Neuronal stem cell (in vitro differentiated cells): ENCODE data around the gene POLN.
A peak's percentile ranks its signal among the peaks of the same experiment; 100 is the strongest.

Experiments
- DNase-seq: peaks from one replicate; pipeline ENCODE4 v3.0.0-alpha.2; 2013; ENCODE audit warnings: low spot score
- H2AFZ ChIP-seq: one replicate; pipeline ENCODE4 v1.6.1; 2013; ENCODE audit warnings: mild to moderate bottlenecking, low read length, inconsistent platforms
- H2AK5ac ChIP-seq: 2 replicates; pipeline ENCODE4 v1.6.1; 2013; ENCODE audit warnings: low read depth, mild to moderate bottlenecking, inconsistent platforms, low read length, moderate library complexity, mixed read lengths
- H2BK120ac ChIP-seq: 2 replicates; pipeline ENCODE4 v1.6.1; 2013; ENCODE audit warnings: low read depth, mild to moderate bottlenecking, inconsistent platforms, low read length, moderate library complexity, mixed read lengths
- H2BK12ac ChIP-seq: one replicate; pipeline ENCODE4 v1.6.1; 2013; ENCODE audit warnings: low read length, inconsistent platforms
- H2BK15ac ChIP-seq: 2 replicates; pipeline ENCODE4 v1.6.1; 2013; ENCODE audit warnings: mild to moderate bottlenecking, low read length, inconsistent platforms, mixed read lengths
- H2BK5ac ChIP-seq: one replicate; pipeline ENCODE4 v1.6.1; 2013; ENCODE audit warnings: inconsistent platforms, mild to moderate bottlenecking, low read length, moderate library complexity
- H3K14ac ChIP-seq: one replicate; pipeline ENCODE4 v1.6.1; 2013; ENCODE audit warnings: low read length, inconsistent platforms
- H3K18ac ChIP-seq: 2 replicates; pipeline ENCODE4 v1.6.1; 2013; ENCODE audit warnings: low read length, inconsistent platforms
- H3K23ac ChIP-seq: 2 replicates; pipeline ENCODE4 v1.6.1; 2013; ENCODE audit warnings: low read depth, mild to moderate bottlenecking, mixed read lengths, low read length, inconsistent platforms; ENCODE audit not compliant: poor library complexity
- H3K27ac ChIP-seq: replicated peaks from 3 replicates; pipeline ENCODE4 v1.5.1; 2013; ENCODE audit warnings: low read length, inconsistent platforms
- H3K27me3 ChIP-seq, 3 experiments: 2 replicates each; pipeline ENCODE4 v1.6.1; 2013; ENCODE audit warnings: low read length in 3 of 3, mild to moderate bottlenecking in 2 of 3, inconsistent platforms in 1 of 3, low read depth in 1 of 3, mixed read lengths in 1 of 3, moderate library complexity in 1 of 3; ENCODE audit not compliant: control insufficient read depth in 3 of 3, insufficient read depth in 3 of 3
- H3K36me3 ChIP-seq, 2 donors: replicated peaks in 1 of 2; 2 replicates each; pipeline ENCODE4 v1.6.1; 2013; ENCODE audit warnings: low read length in 2 of 2; ENCODE audit not compliant: control insufficient read depth in 2 of 2, insufficient read depth in 2 of 2
- H3K4ac ChIP-seq: 2 replicates; pipeline ENCODE4 v1.6.1; 2013; ENCODE audit warnings: inconsistent platforms, mild to moderate bottlenecking, low read length, moderate library complexity
- H3K4me1 ChIP-seq, 2 donors: 1 replicate in 1 of 2; 2 replicates in 1 of 2; pipeline ENCODE4 v1.6.1; 2013; ENCODE audit warnings: low read length in 2 of 2, low read depth in 1 of 2; ENCODE audit not compliant: control insufficient read depth in 2 of 2, insufficient read depth in 1 of 2
- H3K4me2 ChIP-seq: one replicate; pipeline ENCODE4 v1.6.1; 2013; ENCODE audit warnings: mild to moderate bottlenecking, low read length, inconsistent platforms; ENCODE audit not compliant: insufficient read depth, poor library complexity, severe bottlenecking
- H3K4me3 ChIP-seq, 2 donors: 2 replicates each; pipeline ENCODE4 v1.5.1; 2013; ENCODE audit warnings: low read length in 2 of 2, mild to moderate bottlenecking in 2 of 2, inconsistent platforms in 1 of 2, moderate library complexity in 1 of 2
- H3K79me1 ChIP-seq: one replicate; pipeline ENCODE4 v1.6.1; 2013; ENCODE audit warnings: low read depth, mild to moderate bottlenecking, inconsistent platforms, low read length, moderate library complexity
- H3K9ac ChIP-seq: one replicate; pipeline ENCODE4 v1.6.1; 2013; ENCODE audit warnings: mild to moderate bottlenecking, low read depth, low read length, inconsistent platforms; ENCODE audit not compliant: poor library complexity
- H3K9me3 ChIP-seq, 2 donors: replicated peaks in 1 of 2; 2 replicates each; pipeline versions ENCODE3 to v1.6.1; 2013; ENCODE audit warnings: low read length in 2 of 2, mild to moderate bottlenecking in 2 of 2, inconsistent platforms in 1 of 2, low read depth in 1 of 2, mixed read lengths in 1 of 2, moderate library complexity in 1 of 2; ENCODE audit not compliant: control insufficient read depth in 2 of 2, insufficient read depth in 1 of 2
- H4K8ac ChIP-seq: one replicate; pipeline ENCODE4 v1.6.1; 2013; ENCODE audit warnings: low read depth, mild to moderate bottlenecking, inconsistent platforms, low read length, moderate library complexity
- H4K91ac ChIP-seq: one replicate; pipeline ENCODE4 v1.6.1; 2013; ENCODE audit warnings: low read length, low read depth, mild to moderate bottlenecking, inconsistent platforms; ENCODE audit not compliant: poor library complexity
- WGBS, 2 donors: extraction: QIAGEN DNeasy Blood & Tissue Kit; methylation state at CpG; one replicate each; pipeline ENCODE4 v1.1.7; 2013; ENCODE audit warnings: missing lambda C conversion rate in 2 of 2, mixed read lengths in 1 of 2; ENCODE audit not compliant: insufficient read length in 2 of 2, insufficient replicate concordance in 1 of 2; ENCODE audit errors: extremely low coverage in 2 of 2; 5-methylcytosine and 5-hydroxymethylcytosine counted together

Gene POLN

DNA sequence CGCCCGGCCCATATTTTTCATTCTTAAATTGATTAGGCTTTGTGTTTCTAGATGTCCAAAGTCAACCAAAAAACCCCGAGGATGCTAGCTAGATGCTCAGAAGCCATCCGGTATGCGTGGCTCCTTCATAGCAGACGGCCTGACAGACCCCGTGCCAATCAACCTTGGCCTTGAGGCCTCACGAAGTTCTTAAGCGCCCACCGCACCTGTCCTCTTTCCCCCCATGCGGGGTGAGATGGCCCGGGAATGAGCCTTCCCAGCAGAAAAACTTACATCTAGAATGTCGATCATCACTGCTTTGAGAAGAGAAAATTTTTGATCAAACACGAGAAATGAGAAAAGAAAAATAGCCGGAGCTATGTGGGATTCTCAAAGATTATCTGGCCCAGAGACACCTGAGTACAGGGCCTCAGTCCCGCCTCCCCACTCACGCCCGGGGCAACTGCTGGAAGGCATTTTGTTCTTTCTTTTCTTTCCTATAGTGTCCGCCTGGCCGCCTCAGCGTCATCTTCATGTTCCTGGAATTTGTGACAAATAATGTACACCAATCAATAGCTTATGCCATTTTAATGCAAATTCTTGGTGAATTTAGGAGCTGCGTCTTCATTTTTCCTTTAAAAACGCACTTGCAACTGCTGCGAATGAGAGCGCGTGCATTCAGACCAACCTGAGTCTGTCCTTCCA, 184.4 kb downstream of the POLN start:
- peaks cover 0 to 47% (median 12%) of the 10 kb centered on the region in 3 experiments for H3K27me3 ChIP-seq
- no peak overlapping the region for H2BK120ac ChIP-seq
- DNase-seq = no peak
- peaks cover 0 to 14% of the 10 kb centered on the region in 2 donors for H3K36me3 ChIP-seq
- no peak overlapping the region for H4K91ac ChIP-seq
- no peak overlapping the region for H3K18ac ChIP-seq
- H2AK5ac ChIP-seq = no peak overlapping the region
- H3K4ac ChIP-seq = no peak overlapping the region
- H4K8ac ChIP-seq = no peak overlapping the region
- peaks cover 1 to 24% of the 10 kb centered on the region in 2 donors for H3K4me1 ChIP-seq
- H2BK5ac ChIP-seq = no peak overlapping the region
- peak overlapping the region in 1 of 2 donors; percentile 71 for H3K4me3 ChIP-seq
- H3K9me3 ChIP-seq = no peaks in the 10 kb centered on the region
- no peak overlapping the region for H2BK12ac ChIP-seq
- H3K27ac ChIP-seq = no peak overlapping the region
- peaks cover 4% of the 10 kb centered on the region for H3K79me1 ChIP-seq
- H3K14ac ChIP-seq = no peak overlapping the region
- no peak overlapping the region for H3K23ac ChIP-seq
- H3K9ac ChIP-seq = no peak overlapping the region
- H3K4me2 ChIP-seq = peak overlapping the region; percentile 65
- no CpG with 5 or more reads among the region's 26 CpGs for WGBS, 2 donors
- no peak overlapping the region for H2BK15ac ChIP-seq
- no peak overlapping the region for H2AFZ ChIP-seq

DNA sequence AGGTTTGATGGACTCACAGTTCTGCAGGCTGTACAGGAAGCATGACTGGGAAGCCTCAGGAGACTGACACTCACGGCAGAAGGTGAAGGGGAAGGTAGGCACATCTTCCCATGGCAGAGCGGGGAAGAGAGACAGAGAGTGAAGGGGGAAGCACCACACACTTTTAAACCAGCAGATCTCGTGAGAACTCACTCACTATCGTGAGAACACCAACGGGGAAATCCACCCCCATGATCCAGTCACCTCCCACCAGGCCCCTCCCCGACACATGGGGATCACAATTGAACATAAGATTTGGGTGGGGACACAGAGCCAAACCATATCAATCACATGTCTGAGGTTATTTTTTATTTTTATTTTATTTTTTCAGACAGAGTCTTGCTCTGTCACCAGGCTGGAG, 187.7 kb downstream of the POLN start:
- no peaks in the 10 kb centered on the region for H3K79me1 ChIP-seq
- H3K4me3 ChIP-seq = no peak overlapping the region
- H3K4me2 ChIP-seq = no peak overlapping the region
- H3K14ac ChIP-seq = no peak overlapping the region
- no peak overlapping the region for H2AK5ac ChIP-seq
- H3K23ac ChIP-seq = no peak overlapping the region
- peaks cover 0 to 7% of the 10 kb centered on the region in 2 donors for H3K4me1 ChIP-seq
- H3K27me3 ChIP-seq = peaks cover 0 to 20% (median 2%) of the 10 kb centered on the region in 3 experiments
- H2BK15ac ChIP-seq = no peak overlapping the region
- no peak overlapping the region for H2BK5ac ChIP-seq
- no peak overlapping the region for H2BK12ac ChIP-seq
- H3K9ac ChIP-seq = no peak overlapping the region
- H3K27ac ChIP-seq = no peak overlapping the region
- H3K36me3 ChIP-seq = no peaks in the 10 kb centered on the region
- H4K8ac ChIP-seq = no peak overlapping the region
- no peak overlapping the region for H4K91ac ChIP-seq
- H3K18ac ChIP-seq = no peak overlapping the region
- WGBS, 2 donors = no CpG with 5 or more reads among the region's 6 CpGs
- no peak for DNase-seq
- no peak overlapping the region for H2AFZ ChIP-seq
- no peaks in the 10 kb centered on the region for H3K9me3 ChIP-seq
- H3K4ac ChIP-seq = no peak overlapping the region
- H2BK120ac ChIP-seq = no peak overlapping the region

DNA sequence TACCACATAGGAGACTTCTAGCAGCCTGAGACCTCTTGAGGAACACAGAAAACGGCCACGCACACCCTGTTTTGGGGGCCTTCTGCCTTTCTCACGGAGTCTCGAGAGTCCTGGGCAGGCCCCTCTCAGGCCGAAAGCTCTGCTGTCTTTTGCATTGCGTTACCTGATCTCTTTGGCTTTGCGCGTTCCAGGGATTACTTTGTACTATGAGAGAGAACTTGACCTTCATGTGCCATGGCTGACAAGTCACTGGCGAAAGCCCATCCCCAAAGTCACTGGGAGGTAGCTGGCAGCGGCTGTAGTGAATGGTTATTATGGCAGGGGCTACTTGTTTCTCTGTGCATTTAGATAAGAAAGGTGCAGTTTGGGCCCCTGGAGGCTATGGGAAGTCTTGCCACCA, 190.8 kb downstream of the POLN start:
- Histone ChIP-seq H3K27ac (no peak overlapping the region), H2BK15ac (no peak overlapping the region), H4K8ac (no peak overlapping the region), H3K36me3 (no peaks in the 10 kb centered on the region), H2AK5ac (no peak overlapping the region), H3K4me1 (no peaks in the 10 kb centered on the region), H2BK5ac (no peak overlapping the region), H3K9me3 (no peaks in the 10 kb centered on the region), H3K4me3 (no peak overlapping the region), H3K9ac (no peak overlapping the region), H2BK12ac (no peak overlapping the region), H3K18ac (peak overlapping the region; percentile 41), H3K4ac (no peak overlapping the region), H3K4me2 (no peak overlapping the region), H4K91ac (no peak overlapping the region), H2AFZ (no peak overlapping the region), H3K79me1 (peaks cover 2% of the 10 kb centered on the region), H3K14ac (no peak overlapping the region), H3K27me3 (peaks cover 0 to 4% (median 0%) of the 10 kb centered on the region in 3 experiments), H3K23ac (no peak overlapping the region), H2BK120ac (no peak overlapping the region)
- DNase-seq = no peak
- WGBS, 2 donors = no CpG with 5 or more reads among the region's 10 CpGs

DNA sequence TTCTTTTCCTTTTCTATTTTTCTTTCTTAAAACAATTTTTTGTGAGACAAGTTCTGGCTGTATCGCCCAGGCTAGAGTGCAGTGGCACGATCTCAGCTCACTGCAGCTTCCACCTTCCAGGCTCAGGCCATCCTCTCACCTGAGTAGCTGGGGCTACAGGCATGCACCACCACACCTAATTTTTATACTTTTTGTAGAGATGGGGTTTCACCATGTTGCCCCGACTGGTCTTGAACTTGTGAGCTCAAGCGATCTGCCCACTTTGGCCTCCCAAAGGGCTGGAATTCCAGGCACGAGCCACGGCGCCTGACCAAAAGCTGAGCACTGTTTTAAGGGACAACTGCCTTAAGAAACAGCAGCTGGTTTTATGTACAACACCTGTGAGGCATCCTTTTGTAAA, 192.1 kb downstream of the POLN start:
- H3K14ac ChIP-seq = no peak overlapping the region
- no peak overlapping the region for H2BK12ac ChIP-seq
- H3K4me1 ChIP-seq = no peaks in the 10 kb centered on the region
- H3K36me3 ChIP-seq = peaks cover 0 to 2% of the 10 kb centered on the region in 2 donors
- H3K18ac ChIP-seq = no peak overlapping the region
- no peak overlapping the region for H3K4me2 ChIP-seq
- H2BK120ac ChIP-seq = no peak overlapping the region
- no peak overlapping the region for H3K27ac ChIP-seq
- no peak overlapping the region for H4K8ac ChIP-seq
- no peak overlapping the region for H3K4ac ChIP-seq
- peaks cover 0 to 2% (median 0%) of the 10 kb centered on the region in 3 experiments for H3K27me3 ChIP-seq
- WGBS, 2 donors = no CpG with 5 or more reads among the region's 7 CpGs
- no peak overlapping the region for H2AK5ac ChIP-seq
- H3K9ac ChIP-seq = no peak overlapping the region
- H3K79me1 ChIP-seq = peaks cover 2% of the 10 kb centered on the region
- H3K4me3 ChIP-seq = no peak overlapping the region
- no peak overlapping the region for H4K91ac ChIP-seq
- H3K9me3 ChIP-seq = peaks cover 0 to 1% of the 10 kb centered on the region in 2 donors
- H2AFZ ChIP-seq = no peak overlapping the region
- no peak overlapping the region for H3K23ac ChIP-seq
- H2BK15ac ChIP-seq = no peak overlapping the region
- DNase-seq = no peak
- H2BK5ac ChIP-seq = no peak overlapping the region
